ENCODE results near the gene EBF3. TPM values are rescaled to one million over a fixed set of nuclear protein-coding genes. Genes with fewer than 3 reads are reported as not detected.
A peak's percentile ranks its signal among the peaks of the same experiment; 100 is the strongest.

The EBF3 gene
- 1 to 10 TPM in 3 of 4 donors, not detected in 1; 1.5 to 4.1 (median 1.9) TPM for total RNA-seq

- peaks cover 0 to 5% (median 0%) of the 10 kb centered on the region in 4 donors for H3K9me3 ChIP-seq
- peak within 1 kb of the TSS in 1 of 4 donors; percentile 16 for H3K27ac ChIP-seq
- peaks cover 0 to 90% of the 10 kb centered on the region in 2 donors for H3K27me3 ChIP-seq
- peak in 2 of 3 donors; percentile 15 to 58 for DNase-seq
- H3K4me3 ChIP-seq = peak within 1 kb of the TSS; percentile 25 to 52 (median 45)
- no peak for TF ChIP-seq CTCF (IDR thresholded peaks at IDR 0.05)
- TF ChIP-seq POLR2A (IDR thresholded peaks at IDR 0.05) = no peak
- peaks cover 0 to 31% (median 0%) of the 10 kb centered on the region in 4 donors for H3K4me1 ChIP-seq
- no peaks in the 10 kb centered on the region for H3K36me3 ChIP-seq
Measured at GRCh38 chr10:129963641-129964501, at the start of gene EBF3. Gene EBF3 (minus strand): TSS chr10:129964274. CDS start chr10:129963768, 506 bp downstream.

- no peaks in the 10 kb centered on the region for H3K36me3 ChIP-seq
- H3K4me3 ChIP-seq = no peak overlapping the region
- no peak overlapping the region for H3K27ac ChIP-seq
- H3K4me1 ChIP-seq = no peaks in the 10 kb centered on the region
- no peaks in the 10 kb centered on the region for H3K9me3 ChIP-seq
- TF ChIP-seq CTCF (IDR thresholded peaks at IDR 0.05) (no peak), POLR2A (IDR thresholded peaks at IDR 0.05) (no peak)
- DNase-seq = no peak
- H3K27me3 ChIP-seq = no peaks in the 10 kb centered on the region
Measured at GRCh38 chr10:130013335-130014262, 49.5 kb upstream of the EBF3 start.

- DNase-seq = no peak
- no peaks in the 10 kb centered on the region for H3K36me3 ChIP-seq
- no peak overlapping the region for H3K27ac ChIP-seq
- TF ChIP-seq POLR2A (IDR thresholded peaks at IDR 0.05) = no peak
- no peak for TF ChIP-seq CTCF (IDR thresholded peaks at IDR 0.05)
- no peaks in the 10 kb centered on the region for H3K27me3 ChIP-seq
- no peak overlapping the region for H3K4me3 ChIP-seq
- no peaks in the 10 kb centered on the region for H3K9me3 ChIP-seq
- H3K4me1 ChIP-seq = no peaks in the 10 kb centered on the region
Measured at GRCh38 chr10:130012129-130012528, 48.1 kb upstream of the EBF3 start.

GRCh38 chr10:130010653-130011052, 46.6 kb upstream of the EBF3 start:
- Histone ChIP-seq H3K36me3 (no peaks in the 10 kb centered on the region), H3K27ac (no peak overlapping the region), H3K4me1 (no peaks in the 10 kb centered on the region), H3K9me3 (no peaks in the 10 kb centered on the region), H3K4me3 (no peak overlapping the region), H3K27me3 (no peaks in the 10 kb centered on the region)
- DNase-seq = no peak
- TF ChIP-seq POLR2A (IDR thresholded peaks at IDR 0.05) = no peak
- no peak for TF ChIP-seq CTCF (IDR thresholded peaks at IDR 0.05)

GRCh38 chr10:130009228-130009627, 45.2 kb upstream of the EBF3 start:
- H3K9me3 ChIP-seq = no peaks in the 10 kb centered on the region
- H3K27ac ChIP-seq = no peak overlapping the region
- H3K4me3 ChIP-seq = no peak overlapping the region
- no peak for TF ChIP-seq CTCF (IDR thresholded peaks at IDR 0.05)
- no peak for TF ChIP-seq POLR2A (IDR thresholded peaks at IDR 0.05)
- H3K4me1 ChIP-seq = no peaks in the 10 kb centered on the region
- no peaks in the 10 kb centered on the region for H3K36me3 ChIP-seq
- DNase-seq = no peak
- no peaks in the 10 kb centered on the region for H3K27me3 ChIP-seq

Data from Peyer's patch (tissue), 4 donors.